H9 (cell line): Measurements from ENCODE around the gene OR1K1. TPM values are rescaled to one million over a fixed set of nuclear protein-coding genes. Genes with fewer than 3 reads are reported as not detected.

Experiments
- DNase-seq: peaks from one replicate; pipeline ENCODE4 v3.0.0-alpha.2; 2017
- H2AFZ ChIP-seq: one replicate; pipeline ENCODE4 v1.6.1; 2013; ENCODE audit warnings: mild to moderate bottlenecking, low read length, control low read depth, moderate library complexity
- H2AK5ac ChIP-seq: 2 replicates; pipeline ENCODE4 v1.6.1; 2013; ENCODE audit warnings: low read length, control low read depth, mixed read lengths; ENCODE audit not compliant: insufficient read length
- H2BK120ac ChIP-seq: one replicate; pipeline ENCODE4 v1.6.1; 2013; ENCODE audit warnings: low read depth, mild to moderate bottlenecking, low read length, control low read depth, inconsistent platforms; ENCODE audit not compliant: poor library complexity, severe bottlenecking
- H2BK12ac ChIP-seq: 2 replicates; pipeline ENCODE4 v1.6.1; 2013; ENCODE audit warnings: low read length, control low read depth, mixed read lengths, low read depth; ENCODE audit not compliant: insufficient read length
- H2BK15ac ChIP-seq: 2 replicates; pipeline ENCODE4 v1.6.1; 2013; ENCODE audit warnings: low read depth, low read length, control low read depth
- H2BK20ac ChIP-seq: one replicate; pipeline ENCODE4 v1.6.1; 2013; ENCODE audit warnings: low read depth, mild to moderate bottlenecking, low read length, control low read depth, inconsistent platforms; ENCODE audit not compliant: poor library complexity, severe bottlenecking
- H2BK5ac ChIP-seq: 2 replicates; pipeline ENCODE4 v1.6.1; 2013; ENCODE audit warnings: low read length, control low read depth, mixed read lengths; ENCODE audit not compliant: insufficient read length
- H3K14ac ChIP-seq: 2 replicates; pipeline ENCODE4 v1.6.1; 2013; ENCODE audit warnings: low read length, control low read depth; ENCODE audit not compliant: insufficient read depth
- H3K18ac ChIP-seq: 2 replicates; pipeline ENCODE4 v1.6.1; 2013; ENCODE audit warnings: low read depth, mild to moderate bottlenecking, mixed read lengths, low read length, control low read depth; ENCODE audit not compliant: insufficient read length
- H3K23ac ChIP-seq: 2 replicates; pipeline ENCODE4 v1.6.1; 2013; ENCODE audit warnings: low read length, control low read depth, mixed read lengths, low read depth; ENCODE audit not compliant: insufficient read length
- H3K23me2 ChIP-seq: 2 replicates; pipeline ENCODE4 v1.6.1; 2013; ENCODE audit warnings: low read depth, mild to moderate bottlenecking, mixed read lengths, low read length, control low read depth; ENCODE audit not compliant: insufficient read length, poor library complexity, severe bottlenecking
- H3K27ac ChIP-seq: 2 replicates; pipeline ENCODE4 v1.5.1; 2013; ENCODE audit warnings: low read length, control low read depth, mixed read lengths, low read depth; ENCODE audit not compliant: insufficient read length
- H3K27me3 ChIP-seq: 2 replicates; pipeline ENCODE4 v1.6.1; 2013; ENCODE audit warnings: low read length, control low read depth, inconsistent platforms; ENCODE audit not compliant: insufficient read depth
- H3K4ac ChIP-seq: 2 replicates; pipeline ENCODE4 v1.6.1; 2013; ENCODE audit warnings: low read depth, mild to moderate bottlenecking, control low read depth, inconsistent platforms, low read length, moderate library complexity
- H3K4me1 ChIP-seq: 2 replicates; pipeline ENCODE4 v1.6.1; 2013; ENCODE audit warnings: low read length, control low read depth, inconsistent platforms; ENCODE audit not compliant: insufficient read depth
- H3K4me2 ChIP-seq: 2 replicates; pipeline ENCODE4 v1.6.1; 2013; ENCODE audit warnings: low read length, control low read depth, mixed read lengths; ENCODE audit not compliant: insufficient read length, insufficient read depth
- H3K56ac ChIP-seq: 2 replicates; pipeline ENCODE4 v1.6.1; 2013; ENCODE audit warnings: low read depth, mild to moderate bottlenecking, mixed read lengths, low read length, control low read depth; ENCODE audit not compliant: insufficient read length
- H3K79me1 ChIP-seq: 2 replicates; pipeline ENCODE4 v1.6.1; 2013; ENCODE audit warnings: low read depth, mild to moderate bottlenecking, moderate library complexity, low read length, control low read depth, inconsistent platforms; ENCODE audit not compliant: insufficient read depth, poor library complexity, severe bottlenecking
- H3K79me2 ChIP-seq: 2 replicates; pipeline ENCODE4 v1.6.1; 2013; ENCODE audit warnings: low read length, control low read depth, inconsistent platforms; ENCODE audit not compliant: insufficient read depth
- H3K9ac ChIP-seq: 2 replicates; pipeline ENCODE4 v1.6.1; 2013; ENCODE audit warnings: low read length, control low read depth, mixed read lengths; ENCODE audit not compliant: insufficient read length; ENCODE audit errors: extremely low read depth
- H3K9me3 ChIP-seq: one replicate; pipeline ENCODE4 v1.6.1; 2013; ENCODE audit warnings: low read depth, low read length, inconsistent platforms; ENCODE audit not compliant: control insufficient read depth
- H3T11ph ChIP-seq: one replicate; pipeline ENCODE4 v1.6.1; 2013; ENCODE audit warnings: mild to moderate bottlenecking, low read length, control low read depth, inconsistent platforms
- H4K20me1 ChIP-seq: one replicate; pipeline ENCODE4 v1.6.1; 2013; ENCODE audit not compliant: control insufficient read depth, insufficient read length, insufficient read depth
- H4K5ac ChIP-seq: 2 replicates; pipeline ENCODE4 v1.6.1; 2013; ENCODE audit warnings: low read depth, mild to moderate bottlenecking, mixed read lengths, low read length, control low read depth; ENCODE audit not compliant: insufficient read length
- H4K8ac ChIP-seq: replicated peaks from 2 replicates; pipeline ENCODE4 v1.6.1; 2013; ENCODE audit warnings: low read length, control low read depth, mixed read lengths, low read depth; ENCODE audit not compliant: insufficient read length
- H4K91ac ChIP-seq: 2 replicates; pipeline ENCODE4 v1.6.1; 2013; ENCODE audit warnings: low read depth, mild to moderate bottlenecking, moderate library complexity, mixed read lengths, low read length, control low read depth; ENCODE audit not compliant: insufficient read length
- H3K27ac Mint-ChIP-seq, 3 experiments: 2 replicates in 2 of 3; 3 replicates in 1 of 3; pipeline ENCODE4 v1.8.0; 2020 to 2021; ENCODE audit warnings: mixed read lengths in 3 of 3, mild to moderate bottlenecking in 1 of 3, moderate library complexity in 1 of 3
- H3K27me3 Mint-ChIP-seq: 2 replicates; pipeline ENCODE4 v1.8.0; 2021; ENCODE audit warnings: low read depth, mild to moderate bottlenecking, moderate library complexity, mixed read lengths
- H3K36me3 Mint-ChIP-seq, 3 experiments: 2 replicates in 2 of 3; 3 replicates in 1 of 3; pipeline ENCODE4 v1.8.0; 2020 to 2021; ENCODE audit warnings: low read depth in 3 of 3, mixed read lengths in 3 of 3; ENCODE audit not compliant: insufficient read depth in 1 of 3
- H3K4me1 Mint-ChIP-seq, 2 experiments: 2 replicates each; pipeline ENCODE4 v1.8.0; 2020; ENCODE audit warnings: mixed read lengths in 2 of 2
- H3K4me3 Mint-ChIP-seq, 2 experiments: 2 replicates in 1 of 2; 3 replicates in 1 of 2; pipeline ENCODE4 v1.8.0; 2020 to 2021; ENCODE audit warnings: mild to moderate bottlenecking in 2 of 2, mixed read lengths in 2 of 2, moderate library complexity in 1 of 2
- H3K9me3 Mint-ChIP-seq, 2 experiments: 2 replicates in 1 of 2; 3 replicates in 1 of 2; pipeline ENCODE4 v1.8.0; 2020; ENCODE audit warnings: mild to moderate bottlenecking in 2 of 2, mixed read lengths in 2 of 2, moderate library complexity in 1 of 2
- CTCF ChIP-seq: fragments of 200-600 bp; sonication (generic); conservative IDR thresholded peaks from 3 replicates; pipeline ENCODE4 v1.8.0; 2021; ENCODE audit warnings: antibody characterized with exemption, mild to moderate bottlenecking
- WGBS: extraction: QIAGEN DNeasy Blood & Tissue Kit; methylation state at CpG from one replicate; pipeline ENCODE4 v1.1.7; 2013; ENCODE audit warnings: missing lambda C conversion rate, low lambda C conversion rate, mixed read lengths; ENCODE audit not compliant: insufficient read length; ENCODE audit errors: extremely low coverage; 5-methylcytosine and 5-hydroxymethylcytosine counted together
- total RNA-seq: library from RNA; stranded (reverse); gene quantifications from 2 replicates; pipeline ENCODE4 v1.2.1, GENCODE V29; 2021

OR1K1 gene
- total RNA-seq, 1 experiment from 2014 or later: not detected

GRCh38 chr9:122816163-122816867, 16.4 kb downstream of the OR1K1 start:
- no peaks in the 10 kb centered on the region for H3K4me1 ChIP-seq
- no peak overlapping the region for H4K91ac ChIP-seq
- H2BK12ac ChIP-seq: no peak overlapping the region
- no peak overlapping the region for H2BK20ac ChIP-seq
- H4K20me1 ChIP-seq: no peaks in the 10 kb centered on the region
- H3K9ac ChIP-seq: no peak overlapping the region
- no peak overlapping the region for H3K23ac ChIP-seq
- Mint-ChIP-seq H3K36me3 (peaks cover 14 to 28% (median 14%) of the 10 kb centered on the region in 3 experiments), H3K4me1 (no peaks in the 10 kb centered on the region), H3K9me3 (no peaks in the 10 kb centered on the region; a peak in 1 of 5 replicates), H3K27me3 (no peaks in the 10 kb centered on the region), H3K27ac (0 out of 7 replicates have a peak overlapping the region, but pooled peaks of 1 of the 3 experiments have one; percentile 60), H3K4me3 (no peak overlapping the region)
- no CpG with 5 or more reads among the region's 17 CpGs for WGBS
- no peak overlapping the region for H3K18ac ChIP-seq
- no peak for DNase-seq
- H3K79me2 ChIP-seq: no peaks in the 10 kb centered on the region
- no peak overlapping the region for H3K56ac ChIP-seq
- H3K79me1 ChIP-seq: no peaks in the 10 kb centered on the region
- H3K4ac ChIP-seq: no peak overlapping the region
- no peaks in the 10 kb centered on the region for H3K27me3 ChIP-seq
- no peak overlapping the region for H3K4me2 ChIP-seq
- no peak overlapping the region for H2AFZ ChIP-seq
- H4K8ac ChIP-seq: no peak overlapping the region
- no peak overlapping the region for H3K27ac ChIP-seq
- no peak overlapping the region for H3T11ph ChIP-seq
- no peak overlapping the region for H3K14ac ChIP-seq
- H3K9me3 ChIP-seq: no peaks in the 10 kb centered on the region
- H2BK5ac ChIP-seq: no peak overlapping the region
- H2AK5ac ChIP-seq: no peak overlapping the region
- no peak overlapping the region for H4K5ac ChIP-seq
- no peak overlapping the region for H2BK15ac ChIP-seq
- no peaks in the 10 kb centered on the region for H3K23me2 ChIP-seq
- TF ChIP-seq CTCF: no peak
- H2BK120ac ChIP-seq: no peak overlapping the region
